ENCODE data around the gene SDCCAG8. TPM values are rescaled to one million over a fixed set of nuclear protein-coding genes. Genes with fewer than 3 reads are reported as not detected.

SDCCAG8 gene
- total RNA-seq, 1 donor from 2014 or later = 41.2 TPM

- POLR2A ChIA-PET = interaction anchor here (1.0 kb wide), 1 partner anchor 20 kb away, joined by 3 read pairs; the partner anchor contains the start of gene CEP170
- DNase-seq (no peak), ATAC-seq (ENCODE audit: low read depth) (no peak)
- H3K9me3 Mint-ChIP-seq = no peaks in the 10 kb centered on the region
- H3K4me1 Mint-ChIP-seq = peaks cover 4% of the 10 kb centered on the region
- intact Hi-C loops (cut with micrococcal nuclease) = loop anchor here (2.0 kb wide), 1 partner anchor 21 kb away; the partner anchor contains the start of gene CEP170
- CTCF ChIA-PET = no interaction called here
- peaks cover 62% of the 10 kb centered on the region for H3K36me3 Mint-ChIP-seq (ENCODE audit: low read depth)
- no peak overlapping the region for H3K4me3 Mint-ChIP-seq
- no peak overlapping the region for H3K27ac Mint-ChIP-seq
- no peak for TF ChIP-seq CTCF (IDR thresholded peaks at IDR 0.05)
- no peaks in the 10 kb centered on the region for H3K27me3 Mint-ChIP-seq
Observed at GRCh38 chr1:243275316-243275715, 19.5 kb downstream of the SDCCAG8 start.

- Mint-ChIP-seq H3K36me3 (ENCODE audit: low read depth) (peaks cover 58% of the 10 kb centered on the region), H3K27me3 (no peaks in the 10 kb centered on the region), H3K9me3 (peaks cover 3% of the 10 kb centered on the region), H3K4me3 (no peak overlapping the region), H3K27ac (peak overlapping the region; percentile 54), H3K4me1 (peaks cover 21% of the 10 kb centered on the region)
- POLR2A ChIA-PET = interaction anchor here (1.2 kb wide), 1 partner anchor 25 kb away, joined by 3 read pairs; the partner anchor contains the start of gene SDCCAG8
- CTCF ChIA-PET = no interaction called here
- DNase-seq = no peak
- TF ChIP-seq CTCF (IDR thresholded peaks at IDR 0.05) = no peak
- ATAC-seq (ENCODE audit: low read depth) = no peak
- intact Hi-C loops (cut with micrococcal nuclease) = loop anchor here (10.0 kb wide), 1 partner anchor 1746 kb away; the partner anchor contains the start of gene KMO
Observed at GRCh38 chr1:243280571-243281129, 24.8 kb downstream of the SDCCAG8 start.

GRCh38 chr1:243281672-243282071 is 25.8 kb downstream of the SDCCAG8 start:
- ATAC-seq (ENCODE audit: low read depth) (no peak), DNase-seq (no peak)
- POLR2A ChIA-PET = no interaction called here
- intact Hi-C loops (cut with micrococcal nuclease) = loop anchor here (10.0 kb wide), 1 partner anchor 1747 kb away; the partner anchor contains the start of gene KMO
- Mint-ChIP-seq H3K9me3 (peaks cover 3% of the 10 kb centered on the region), H3K27me3 (no peaks in the 10 kb centered on the region), H3K4me3 (no peak overlapping the region), H3K4me1 (peaks cover 31% of the 10 kb centered on the region), H3K36me3 (ENCODE audit: low read depth) (peaks cover 53% of the 10 kb centered on the region), H3K27ac (no peak overlapping the region)
- CTCF ChIA-PET = no interaction called here
- no peak for TF ChIP-seq CTCF (IDR thresholded peaks at IDR 0.05)

GRCh38 chr1:243286409-243287122 is 30.7 kb downstream of the SDCCAG8 start:
- H3K4me1 Mint-ChIP-seq = peaks cover 58% of the 10 kb centered on the region
- CTCF ChIA-PET = no interaction called here
- H3K36me3 Mint-ChIP-seq (ENCODE audit: low read depth) = peaks cover 58% of the 10 kb centered on the region

More at GRCh38 chr1:243286409-243287122, 30.7 kb downstream of the SDCCAG8 start:
- intact Hi-C loops (cut with micrococcal nuclease) = loop anchor here (1.0 to 10.0 kb wide), 4 partner anchors 18 to 1752 kb away; partner anchors contain the start of genes CEP170 and KMO
- TF ChIP-seq CTCF (IDR thresholded peaks at IDR 0.05) = no peak
- POLR2A ChIA-PET = interaction anchor here (0.9 to 4.8 kb wide), 4 partner anchors 27 to 762 kb away, joined by 4 to 66 read pairs (median 17); partner anchors contain the start of genes AKT3, CEP170 and SDCCAG8
- no peak for DNase-seq
- Mint-ChIP-seq H3K4me3 (no peak overlapping the region), H3K27ac (peak overlapping the region; percentile 89), H3K9me3 (peaks cover 3% of the 10 kb centered on the region), H3K27me3 (no peaks in the 10 kb centered on the region)
- ATAC-seq (ENCODE audit: low read depth) = no peak

All from activated B cell treated with CpG ODN at 0.5 μM for 24 hours (primary cell).